HG03469 (cell line): ENCODE data around the gene SLC35E1.
A peak's percentile ranks its signal among the peaks of the same experiment; 100 is the strongest.

Experiments used
- ATAC-seq: cut with Tn5 transposase; IDR thresholded peaks from one replicate; pipeline ENCODE4 v1.9.1; 2021; ENCODE audit warnings: mild to moderate bottlenecking, moderate library complexity, moderate number of reproducible peaks; ENCODE audit not compliant: unreplicated experiment

Gene SLC35E1

DNA sequence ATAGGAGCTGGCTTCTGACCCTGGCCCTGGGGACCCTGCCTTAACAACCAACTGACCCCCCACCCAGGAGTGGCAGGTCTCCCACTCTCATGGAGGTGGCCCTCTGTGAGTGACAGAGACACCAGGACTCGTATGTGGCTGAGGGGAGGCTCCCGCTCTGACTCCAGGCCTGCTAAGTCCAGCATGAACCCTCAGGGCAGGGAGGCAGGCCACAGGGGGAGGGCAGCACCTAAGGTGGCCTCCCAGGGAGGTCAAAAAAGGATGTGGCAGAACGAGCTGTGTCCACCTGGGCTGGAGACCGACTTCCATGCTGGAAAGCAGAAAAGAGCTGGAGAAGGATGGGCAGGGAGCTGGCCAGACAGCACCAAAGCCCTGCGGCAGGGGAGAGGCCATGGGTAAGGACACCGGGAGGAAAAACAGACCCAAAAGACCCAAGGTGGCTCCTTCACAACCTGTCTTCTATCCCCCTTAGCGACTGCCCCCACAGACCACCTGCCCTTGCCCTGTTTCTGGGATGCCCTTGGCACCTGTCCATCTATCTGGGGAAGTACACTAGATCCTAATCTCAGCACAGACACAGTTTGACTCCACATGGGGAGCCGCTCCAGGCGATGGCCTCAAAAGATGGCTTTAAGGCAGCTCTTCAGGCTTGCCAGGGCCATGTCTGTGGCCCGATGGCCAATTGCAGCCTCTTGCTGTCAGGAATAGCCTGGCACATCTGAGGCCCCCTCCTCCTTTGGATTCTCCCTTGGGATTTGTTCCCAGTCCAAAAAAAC, 10.5 kb upstream of the SLC35E1 start:
- ATAC-seq, result no peak

DNA sequence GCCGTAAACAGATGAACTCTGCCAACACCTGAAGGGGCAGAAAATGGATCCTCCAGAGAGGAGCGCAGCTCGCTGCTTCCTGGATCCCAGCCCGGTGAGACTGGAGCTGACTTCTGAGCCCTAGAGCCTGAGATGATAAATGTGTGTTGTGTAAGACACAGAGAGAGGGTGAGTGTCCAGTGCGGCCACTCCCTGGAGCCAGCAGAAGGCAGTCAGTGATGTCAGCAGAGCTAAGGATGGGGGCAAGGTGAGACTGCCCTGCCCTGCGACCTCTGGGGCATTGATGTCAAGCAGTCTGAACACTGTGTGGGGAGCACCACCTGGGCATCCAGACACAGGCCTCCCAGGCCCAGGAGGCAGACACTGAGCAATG, 9.7 kb upstream of the SLC35E1 start:
- ATAC-seq, result no peak

DNA sequence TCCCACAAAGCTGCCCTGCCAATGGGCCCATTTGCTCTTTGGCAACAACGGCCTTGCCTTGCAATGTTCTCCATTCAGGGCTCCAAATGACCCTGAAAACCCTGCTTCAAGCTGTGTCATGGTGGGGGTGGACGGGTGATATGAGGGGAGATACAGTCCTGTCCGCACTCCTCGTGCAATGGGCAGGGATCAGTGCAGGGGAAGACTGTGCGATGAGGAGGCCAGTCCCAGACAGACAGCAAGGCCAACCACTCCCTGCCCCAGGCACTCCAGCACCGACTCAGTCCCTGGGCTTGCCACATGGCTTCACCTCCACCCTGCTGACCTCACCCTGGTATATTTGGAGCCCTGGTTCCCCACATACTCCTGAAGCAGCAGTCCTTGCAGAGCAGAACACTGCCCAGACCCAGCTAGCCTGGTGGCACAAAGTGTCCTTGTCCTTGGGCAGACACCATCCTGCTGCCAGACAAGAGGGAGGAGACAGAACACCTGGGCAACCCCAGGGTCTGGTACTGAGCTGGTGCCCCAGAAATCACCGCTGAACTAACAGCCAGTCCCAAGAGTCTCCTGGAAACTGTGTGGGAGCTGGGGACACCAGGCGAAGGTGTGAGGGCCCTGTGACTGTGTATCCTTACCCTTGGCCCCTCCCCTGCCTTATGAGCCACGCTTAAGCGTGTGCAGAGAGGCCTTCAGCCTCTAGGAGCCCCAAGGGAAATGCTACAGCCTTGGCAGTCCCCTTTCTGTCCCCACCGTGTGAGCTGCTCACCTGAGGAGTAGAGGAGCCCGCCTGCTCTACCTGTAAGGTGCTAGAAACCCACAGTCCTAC, 9.1 kb upstream of the SLC35E1 start:
- no peak for ATAC-seq

DNA sequence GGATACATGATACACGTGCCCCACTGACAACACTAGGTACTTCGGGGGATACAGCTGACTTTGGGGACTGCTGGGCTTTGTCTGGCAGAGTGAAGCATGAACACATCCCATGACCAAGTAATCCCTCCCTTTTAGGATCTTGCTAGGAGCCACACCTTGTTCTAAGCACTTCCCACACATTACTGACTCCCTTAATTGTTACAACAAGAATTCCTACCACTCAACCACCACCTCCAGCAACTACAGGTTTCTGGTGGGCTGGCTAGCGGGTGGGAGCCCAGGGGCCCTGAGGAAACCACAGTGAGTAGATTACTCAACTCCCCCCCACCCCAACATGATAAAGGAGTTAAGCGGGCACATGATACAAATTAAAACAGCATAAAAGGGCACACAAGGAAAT, 7.2 kb upstream of the SLC35E1 start:
- no peak for ATAC-seq

DNA sequence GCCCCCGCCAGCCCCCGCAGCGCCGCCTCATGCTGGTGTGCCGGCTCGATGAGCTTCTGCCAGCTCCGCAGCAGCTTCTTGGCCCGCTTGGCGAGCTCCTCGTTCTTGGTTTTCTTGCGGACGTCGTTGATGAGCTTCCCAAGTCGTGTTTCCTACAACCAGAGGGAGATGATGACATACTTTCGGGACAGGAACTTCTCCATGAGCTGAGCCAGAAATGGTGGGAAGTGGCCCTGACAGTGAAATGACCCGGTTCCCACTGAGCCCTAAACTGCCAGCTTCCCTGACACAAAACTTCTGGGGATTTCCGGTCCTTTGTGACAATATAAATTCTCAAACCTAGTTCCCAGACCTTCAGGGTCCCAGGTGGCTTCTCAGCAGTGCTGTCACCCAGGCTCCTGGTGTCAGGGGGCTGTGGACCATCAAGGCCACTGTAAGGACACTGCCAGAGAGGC, 5.3 kb upstream of the SLC35E1 start:
- no peak for ATAC-seq

DNA sequence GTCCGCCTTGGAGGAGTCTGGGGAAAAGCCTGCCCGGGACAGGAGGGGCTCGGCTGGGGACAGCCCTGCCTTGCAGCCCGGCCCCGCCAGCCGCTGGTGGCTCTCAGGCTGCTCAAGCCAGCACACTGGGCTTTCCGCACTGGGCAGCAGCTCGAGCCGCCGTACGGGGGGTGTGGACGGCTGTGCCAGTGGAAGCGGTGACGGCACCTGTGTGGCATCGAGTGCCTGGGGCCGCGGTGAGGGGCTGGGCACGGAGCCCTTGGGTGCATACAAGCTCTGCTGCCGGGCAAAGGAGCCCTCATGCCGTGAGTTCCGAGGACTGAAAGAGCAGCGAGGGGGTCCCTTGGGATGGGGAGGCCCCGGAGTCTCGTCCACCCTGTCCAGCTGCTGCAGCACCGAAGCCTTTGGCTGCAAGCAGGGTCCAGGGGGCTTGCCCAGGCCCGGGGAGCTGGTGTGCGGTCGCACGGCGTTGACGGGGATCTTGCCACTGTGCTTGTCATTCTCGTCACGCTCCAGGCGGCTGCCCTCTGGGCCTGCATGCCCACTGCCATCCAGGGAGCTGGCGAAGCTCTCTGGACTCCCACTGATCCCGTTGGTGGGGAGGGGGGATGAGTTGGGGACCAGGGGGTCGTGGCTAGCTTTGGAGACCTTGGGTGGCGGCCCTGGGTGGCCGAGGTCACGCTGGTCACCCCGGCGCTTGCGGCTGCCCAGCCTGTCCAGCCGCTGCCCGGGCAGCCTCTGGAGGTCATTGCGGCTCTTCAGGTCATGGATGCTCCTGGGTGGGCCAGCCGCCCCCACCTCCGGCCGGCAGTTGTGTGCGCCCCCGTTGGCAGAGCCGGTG, 4.7 kb upstream of the SLC35E1 start:
- ATAC-seq, result no peak

DNA sequence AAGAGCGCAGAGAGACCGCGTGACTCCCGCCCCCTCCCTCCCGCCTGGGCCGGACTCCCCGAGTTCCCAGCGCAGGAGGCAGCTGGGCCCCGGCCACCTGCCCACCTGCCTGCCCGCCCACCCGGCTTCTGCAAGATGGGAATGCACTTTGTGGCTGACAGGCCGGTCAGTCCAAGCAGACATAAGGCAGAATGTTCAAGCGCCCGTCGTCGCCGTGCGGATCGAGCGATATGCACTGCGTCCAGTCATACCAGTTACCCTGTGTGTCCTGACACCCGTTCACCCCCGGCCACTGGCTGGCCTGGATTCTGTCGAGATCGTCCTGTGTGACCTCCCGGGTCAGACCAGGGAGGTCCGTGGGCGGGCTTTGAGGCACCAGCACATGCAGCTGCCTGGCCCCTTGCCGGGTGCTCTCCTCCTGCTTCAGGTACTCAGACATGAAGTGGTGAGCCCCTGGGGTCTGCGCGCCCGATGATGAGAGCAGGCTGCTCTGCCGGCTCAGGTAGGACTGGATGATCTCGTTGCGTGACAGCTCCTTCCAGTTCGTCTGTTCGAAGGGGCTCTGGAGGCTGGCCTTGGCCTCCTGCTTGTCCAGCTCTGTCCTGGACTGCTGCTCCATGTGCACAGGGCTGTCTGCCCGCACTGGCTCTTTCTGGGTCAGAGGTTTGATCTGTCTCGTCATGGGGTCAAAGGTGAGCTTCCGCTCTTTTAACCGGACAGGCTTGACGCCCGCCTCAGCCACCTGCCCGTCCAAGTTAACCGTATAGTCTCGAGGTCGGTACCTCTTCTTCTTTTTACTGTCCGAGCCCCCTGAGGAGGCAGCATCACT, 3.9 kb upstream of the SLC35E1 start:
- ATAC-seq, result no peak

DNA sequence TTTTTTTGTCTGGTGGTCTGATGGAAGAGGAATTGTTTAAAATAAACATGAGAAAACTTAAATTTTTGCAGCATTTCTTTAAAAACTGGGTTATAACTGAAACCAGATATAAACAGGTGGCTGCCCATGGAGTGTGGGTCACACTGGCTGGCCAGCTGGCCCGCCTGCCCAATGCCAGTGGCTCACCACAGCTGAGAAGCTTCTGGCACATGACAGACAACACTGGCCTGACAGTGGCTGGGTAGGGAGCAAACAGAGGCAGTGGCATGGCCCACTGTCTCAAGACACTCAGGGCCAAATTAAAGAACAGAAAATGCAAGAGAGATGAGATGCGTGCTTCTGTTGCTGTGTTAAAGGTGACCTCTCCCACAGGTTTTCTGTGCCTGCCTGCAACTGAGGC, 3.1 kb upstream of the SLC35E1 start:
- no peak for ATAC-seq

DNA sequence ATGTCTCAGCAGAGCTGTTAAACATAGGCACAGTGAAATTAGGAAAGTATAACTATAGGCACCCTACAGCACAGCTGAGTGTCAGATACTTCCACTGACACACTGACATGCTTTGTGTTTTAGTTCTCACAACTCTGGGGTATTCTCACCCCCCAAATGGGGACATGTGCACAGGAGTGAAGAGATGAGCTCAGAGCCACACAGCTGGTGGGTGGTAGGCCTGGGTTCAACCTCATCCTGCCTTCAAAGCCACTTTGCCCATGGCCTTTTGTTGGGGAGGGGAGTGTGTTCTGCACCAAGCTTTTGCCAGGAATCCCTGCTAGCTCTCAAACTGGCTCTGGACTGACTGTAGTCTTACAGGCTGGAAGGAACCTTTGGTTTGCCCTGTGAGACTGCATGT, 1.7 kb upstream of the SLC35E1 start:
- no peak for ATAC-seq

DNA sequence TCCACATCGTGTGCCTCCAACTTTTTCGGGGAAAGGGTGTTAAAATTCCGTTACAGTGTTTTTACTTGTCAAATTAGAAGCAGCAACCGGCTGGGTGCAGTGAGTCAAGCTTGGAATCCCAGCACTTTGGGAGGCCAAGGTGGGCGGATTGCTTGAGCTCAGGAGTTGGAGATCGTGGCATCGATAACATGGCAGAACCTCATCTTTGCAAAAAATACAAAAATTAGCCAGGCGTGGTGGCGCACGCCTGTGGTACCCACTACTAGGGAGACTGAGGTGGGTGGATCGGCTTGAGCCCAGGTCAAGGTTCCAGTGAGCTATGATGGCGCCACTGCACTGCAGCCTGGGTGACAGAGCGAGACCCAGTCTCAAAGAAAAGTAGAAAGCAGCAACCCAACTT, 1.1 kb upstream of the SLC35E1 start:
- ATAC-seq, result no peak

DNA sequence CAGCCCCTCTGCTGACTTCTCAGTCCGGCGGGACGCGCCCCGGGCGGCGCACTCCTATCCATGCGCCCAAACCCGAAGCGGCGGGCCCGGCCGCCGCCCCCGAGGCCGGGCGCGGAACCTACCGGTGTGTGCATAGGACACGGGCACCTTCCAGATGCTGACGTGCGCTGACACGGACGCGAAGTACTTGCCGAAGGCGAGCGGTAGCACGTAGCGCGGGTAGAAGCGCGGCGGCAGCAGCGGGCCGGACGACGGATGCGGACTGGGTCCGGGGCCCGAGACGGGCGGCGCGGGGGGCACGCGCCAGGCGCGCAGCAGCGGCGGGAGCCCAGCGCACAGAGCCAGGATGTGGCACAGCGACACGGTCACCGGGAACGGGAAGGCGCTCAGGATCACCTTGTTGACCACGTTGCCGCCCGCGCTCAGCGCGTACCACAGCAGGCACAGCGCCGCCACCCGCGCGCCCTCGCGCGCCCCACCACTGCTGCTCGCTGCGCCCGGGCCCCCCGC, 338 bp downstream of the SLC35E1 start:
- ATAC-seq, result peak; percentile 20

DNA sequence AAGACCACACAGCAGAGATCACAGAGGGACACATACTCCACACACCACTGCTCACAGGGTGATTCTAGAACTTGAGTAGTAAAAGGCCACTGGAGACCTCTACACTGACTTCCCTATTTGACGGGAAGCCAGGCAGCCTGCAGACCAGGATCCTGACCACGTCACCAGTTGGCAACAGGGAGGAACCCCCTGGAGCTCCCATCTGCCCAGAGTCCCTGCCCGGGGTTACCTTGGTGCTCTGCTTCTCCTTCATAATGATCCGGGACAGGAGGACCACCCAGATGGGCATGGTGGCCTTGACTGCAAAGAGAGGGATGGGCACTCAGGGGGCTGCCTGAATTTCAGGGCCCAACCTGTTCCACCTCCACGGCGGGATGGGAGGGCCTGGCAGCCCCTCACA, 932 bp downstream of the SLC35E1 start:
- no peak for ATAC-seq

DNA sequence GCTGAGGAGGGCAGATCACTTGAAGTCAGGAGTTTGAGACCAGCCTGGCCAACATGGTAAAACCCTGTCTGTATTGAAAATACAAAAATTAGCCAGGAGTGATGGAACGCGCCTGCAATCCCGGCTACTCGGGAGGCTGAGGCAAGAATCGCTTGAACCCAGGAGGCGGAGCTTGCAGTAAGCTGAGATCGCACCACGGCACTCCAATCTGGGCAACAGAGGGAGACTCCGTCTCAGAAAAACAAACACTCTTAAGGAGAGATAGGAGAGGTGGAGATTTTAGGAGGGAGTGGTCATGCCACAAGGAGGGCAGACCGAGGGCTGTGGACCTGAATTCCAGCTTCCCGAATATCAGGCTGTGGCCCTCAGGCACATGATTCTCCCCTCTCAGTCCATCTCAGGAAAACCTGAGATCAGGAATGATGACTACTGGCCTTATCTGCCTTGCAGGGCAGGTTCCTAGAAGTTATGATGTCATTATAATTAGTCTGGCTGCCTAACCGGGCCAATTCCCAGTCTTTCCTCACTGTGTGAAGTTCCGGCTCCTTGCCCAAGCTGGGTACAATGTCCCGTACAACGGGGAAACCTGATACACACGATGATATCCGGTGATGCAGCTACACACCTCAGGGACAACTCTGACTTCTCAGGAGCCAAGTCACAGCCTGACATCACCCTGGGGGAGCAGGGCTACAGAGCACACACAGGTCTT, 2.5 kb downstream of the SLC35E1 start:
- no peak for ATAC-seq

DNA sequence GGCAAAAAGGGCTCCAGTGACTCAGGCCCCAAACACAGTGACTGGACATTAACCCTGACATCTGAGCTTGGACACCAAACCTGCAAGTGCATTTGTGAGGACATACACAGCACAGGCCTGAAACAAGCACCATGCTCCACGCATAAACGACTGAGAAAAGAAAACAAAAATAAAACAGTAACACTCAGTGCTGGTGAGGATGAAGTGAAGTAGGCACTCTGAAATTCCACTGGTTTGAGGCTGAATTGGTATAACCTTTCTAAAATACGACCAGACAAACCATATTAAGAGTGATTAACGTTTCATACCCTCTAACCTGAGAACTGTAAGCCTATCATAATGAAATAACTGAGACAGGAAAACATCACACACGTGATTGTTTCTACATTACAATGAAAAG, 5.5 kb downstream of the SLC35E1 start:
- ATAC-seq, result no peak

DNA sequence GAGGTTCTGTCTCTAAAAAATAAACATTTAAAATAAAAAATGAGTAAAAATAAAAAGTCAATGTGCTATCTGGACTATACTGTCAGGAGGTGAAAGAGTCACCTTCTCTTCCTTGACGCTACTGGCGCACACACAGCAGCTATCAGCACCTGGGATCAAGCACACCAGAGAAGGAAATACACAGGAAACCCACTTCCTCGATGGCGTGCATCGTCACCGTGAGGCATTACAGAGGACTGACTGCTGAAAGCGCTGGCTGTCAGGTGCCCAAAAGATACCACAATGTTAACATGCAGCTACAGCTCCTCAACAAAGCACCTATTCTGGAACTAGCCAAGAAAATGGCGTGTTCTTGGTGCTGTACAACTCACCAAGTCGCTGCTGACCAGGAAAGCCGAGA, 6.1 kb downstream of the SLC35E1 start:
- ATAC-seq, result no peak

DNA sequence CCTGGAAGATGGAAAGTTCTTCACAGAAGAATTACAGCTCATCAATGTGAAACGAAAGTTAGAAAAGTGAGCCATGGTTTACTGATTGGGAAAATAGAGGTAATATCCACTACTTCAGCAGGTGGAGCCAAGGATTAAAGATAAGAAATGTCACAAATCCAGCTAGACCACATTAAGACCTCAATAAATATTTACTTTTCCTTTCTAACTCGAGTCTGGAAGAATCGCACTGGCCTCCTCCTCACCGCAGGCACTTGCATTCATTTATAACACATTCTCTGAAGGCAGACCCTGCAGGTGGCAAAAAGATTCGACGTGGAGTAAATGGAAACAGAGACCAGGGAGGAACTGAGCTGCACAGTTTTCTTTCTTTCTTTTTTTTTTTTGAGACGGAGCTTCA, 7.4 kb downstream of the SLC35E1 start:
- ATAC-seq, result no peak

DNA sequence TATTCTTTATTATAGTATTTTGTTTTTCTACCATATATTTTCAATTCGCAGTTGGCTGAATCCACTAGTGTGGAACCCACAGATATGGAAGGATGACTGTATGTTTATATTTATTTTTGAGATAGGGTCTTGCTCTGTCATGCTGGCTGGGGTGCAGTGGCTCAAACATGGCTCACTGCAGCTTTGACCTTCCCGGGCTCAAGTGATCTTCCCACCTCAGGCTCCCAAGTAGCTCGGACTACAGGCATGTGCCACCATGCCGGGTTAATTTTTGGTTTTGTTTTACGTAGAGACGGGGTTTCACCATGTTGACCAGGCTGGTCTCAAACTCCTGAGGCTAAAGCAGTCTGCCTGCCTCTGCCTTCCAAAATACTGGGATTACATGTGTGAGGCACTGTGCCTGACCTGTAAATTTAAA, 9.6 kb downstream of the SLC35E1 start:
- ATAC-seq, result no peak

DNA sequence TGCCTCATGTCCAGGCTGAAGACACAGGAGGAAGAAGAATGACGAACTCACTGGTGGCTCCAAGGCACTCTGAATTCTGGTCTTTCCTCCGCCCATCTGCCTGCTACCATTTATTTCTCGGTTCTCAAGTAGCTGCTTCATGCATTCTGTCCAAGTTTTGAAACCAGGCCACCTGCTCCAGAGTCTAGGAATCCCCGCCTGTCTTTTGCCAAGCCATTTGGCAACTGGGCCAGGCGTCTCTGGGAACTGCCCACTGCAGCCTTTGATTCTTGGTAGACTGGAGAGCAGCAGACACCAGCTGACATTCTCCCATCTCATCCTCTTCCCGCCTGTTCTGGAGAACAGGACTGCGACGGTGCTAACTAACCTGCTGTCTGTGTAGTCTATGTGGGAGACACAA, 10.8 kb downstream of the SLC35E1 start:
- ATAC-seq, result no peak

DNA sequence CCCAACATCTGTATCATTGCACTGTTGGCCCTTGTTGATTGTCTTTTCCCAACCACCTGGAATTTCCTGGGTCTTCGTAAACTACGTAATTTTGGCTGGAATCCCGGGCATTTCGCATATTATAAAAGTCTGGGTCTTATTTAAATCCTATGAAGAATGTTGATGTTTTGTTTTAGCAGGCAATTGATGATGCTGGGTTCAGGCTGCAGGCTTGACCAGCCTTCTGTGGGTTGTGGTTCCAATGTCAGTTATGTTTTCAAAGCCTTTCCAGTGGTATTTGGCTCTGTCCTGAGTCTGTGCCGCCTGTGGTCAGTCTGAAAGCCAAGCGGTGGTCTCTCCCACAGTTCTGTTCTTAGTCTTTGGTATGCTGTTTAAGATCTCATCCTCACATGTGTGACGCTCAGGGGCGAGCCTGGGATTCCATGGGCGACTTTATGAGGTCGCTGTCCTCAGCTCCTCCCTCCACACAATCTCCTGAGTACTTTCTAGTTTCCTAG, 12.4 kb downstream of the SLC35E1 start:
- ATAC-seq, result no peak

DNA sequence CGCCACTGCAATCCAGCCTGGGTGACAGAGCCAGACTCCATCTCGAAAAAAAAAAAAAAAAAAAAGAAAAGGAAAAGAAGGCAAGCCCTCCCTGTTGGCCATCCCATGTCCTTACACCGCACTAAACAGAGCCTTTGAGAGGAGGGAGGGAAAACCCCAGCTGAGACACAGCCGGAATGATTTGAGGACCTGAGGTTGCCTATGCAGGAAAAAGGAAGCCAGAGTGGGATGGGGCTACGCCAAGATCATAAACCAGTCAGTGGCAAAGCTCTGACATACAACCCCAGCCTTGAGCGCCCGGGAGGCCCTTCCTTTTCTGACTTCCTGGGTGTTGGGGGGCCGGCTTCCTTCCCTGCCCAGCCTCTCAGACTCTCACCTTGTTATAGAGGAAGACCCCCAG, 17.4 kb downstream of the SLC35E1 start:
- ATAC-seq, result no peak
